GM12892 (cell line): ENCODE data around the gene KMT2B.

Experiments
- POLR2A ChIP-seq: IDR thresholded peaks from 2 replicates; pipeline ENCODE4 v1.6.1; 2011; ENCODE audit warnings: low read depth, low read length, control low read depth
- POLR2AphosphoS5 ChIP-seq: IDR thresholded peaks from 2 replicates; pipeline ENCODE4 v1.6.1; 2011; ENCODE audit warnings: low read depth, low read length, control low read depth
- TAF1 ChIP-seq: IDR thresholded peaks from 2 replicates; pipeline ENCODE4 v1.6.1; 2011; ENCODE audit warnings: low read depth, mild to moderate bottlenecking, control low read depth, low read length, borderline replicate concordance

- no peak for TF ChIP-seq TAF1
- no peak for TF ChIP-seq POLR2A
- TF ChIP-seq POLR2AphosphoS5 = no peak
Measured at GRCh38 chr19:35731353-35731752, 13.6 kb downstream of the KMT2B start.
